GM19023 (cell line): ENCODE data around the gene KDM5B.
"Not testable (repeated sequence)": the region's sequence is repeated elsewhere in the genome, so short reads cannot be mapped to it uniquely, and the experiment has no call there.

Experiments
- ATAC-seq: cut with Tn5 transposase; IDR thresholded peaks from one replicate; pipeline ENCODE4 v1.9.1; 2021; ENCODE audit warnings: mild to moderate bottlenecking, moderate library complexity; ENCODE audit not compliant: unreplicated experiment

Gene KDM5B

GRCh38 chr1:202714202-202714601 lies 94.0 kb downstream of the KDM5B start:
- not testable (repeated sequence) for ATAC-seq

DNA sequence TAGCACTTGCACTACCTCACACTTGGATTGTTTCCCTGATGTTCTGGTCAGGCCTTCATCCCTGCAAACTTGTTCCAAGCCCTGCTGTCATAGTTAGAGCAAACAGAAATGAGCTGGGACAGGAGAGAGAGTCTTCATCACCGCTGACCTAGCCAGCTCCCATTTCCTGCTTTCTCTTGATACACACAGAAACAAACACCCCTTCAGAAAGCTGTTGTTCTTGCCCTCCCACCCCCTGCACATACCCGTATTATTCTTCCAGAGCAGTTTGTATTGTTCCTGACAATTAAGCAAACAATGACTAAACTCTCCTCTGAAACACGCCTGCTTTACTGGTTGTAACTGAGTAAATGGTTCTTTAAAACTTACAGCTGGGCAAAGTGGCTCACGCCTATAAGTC lies 95.1 kb downstream of the KDM5B start:
- ATAC-seq, result no peak

DNA sequence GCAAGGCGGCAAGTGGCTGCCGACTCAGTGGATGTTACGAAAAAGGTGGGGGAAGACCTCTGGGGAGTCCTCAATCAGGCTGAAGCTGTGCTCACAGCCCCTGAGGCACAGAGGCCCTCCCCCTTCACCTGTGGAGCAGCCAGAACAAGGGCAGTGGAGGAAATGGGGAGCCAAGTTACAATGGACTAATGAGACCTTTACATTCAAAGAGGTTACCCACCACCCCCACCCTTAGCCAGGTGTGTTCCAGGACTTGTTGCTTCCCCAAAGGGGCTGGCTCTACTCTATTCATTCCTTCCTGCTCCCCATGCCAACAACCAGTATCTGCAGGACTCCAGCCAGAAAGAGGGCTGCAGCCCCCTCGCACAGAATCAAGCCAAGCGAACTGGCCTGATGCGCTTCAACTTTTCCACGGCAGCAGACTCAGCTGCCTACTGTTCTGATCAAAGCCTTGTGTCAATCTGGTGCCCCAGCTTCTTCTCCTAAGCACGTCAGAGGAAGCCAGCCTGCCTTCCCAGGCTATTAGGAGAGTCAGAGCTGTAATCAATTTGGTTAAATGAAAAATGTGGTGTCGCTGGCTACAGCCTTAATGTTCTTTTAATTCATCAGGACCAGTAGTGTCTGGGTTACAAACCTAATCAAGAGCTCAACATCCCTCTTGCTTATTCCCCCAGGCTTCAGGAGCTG lies 96.1 kb downstream of the KDM5B start:
- ATAC-seq, result no peak

DNA sequence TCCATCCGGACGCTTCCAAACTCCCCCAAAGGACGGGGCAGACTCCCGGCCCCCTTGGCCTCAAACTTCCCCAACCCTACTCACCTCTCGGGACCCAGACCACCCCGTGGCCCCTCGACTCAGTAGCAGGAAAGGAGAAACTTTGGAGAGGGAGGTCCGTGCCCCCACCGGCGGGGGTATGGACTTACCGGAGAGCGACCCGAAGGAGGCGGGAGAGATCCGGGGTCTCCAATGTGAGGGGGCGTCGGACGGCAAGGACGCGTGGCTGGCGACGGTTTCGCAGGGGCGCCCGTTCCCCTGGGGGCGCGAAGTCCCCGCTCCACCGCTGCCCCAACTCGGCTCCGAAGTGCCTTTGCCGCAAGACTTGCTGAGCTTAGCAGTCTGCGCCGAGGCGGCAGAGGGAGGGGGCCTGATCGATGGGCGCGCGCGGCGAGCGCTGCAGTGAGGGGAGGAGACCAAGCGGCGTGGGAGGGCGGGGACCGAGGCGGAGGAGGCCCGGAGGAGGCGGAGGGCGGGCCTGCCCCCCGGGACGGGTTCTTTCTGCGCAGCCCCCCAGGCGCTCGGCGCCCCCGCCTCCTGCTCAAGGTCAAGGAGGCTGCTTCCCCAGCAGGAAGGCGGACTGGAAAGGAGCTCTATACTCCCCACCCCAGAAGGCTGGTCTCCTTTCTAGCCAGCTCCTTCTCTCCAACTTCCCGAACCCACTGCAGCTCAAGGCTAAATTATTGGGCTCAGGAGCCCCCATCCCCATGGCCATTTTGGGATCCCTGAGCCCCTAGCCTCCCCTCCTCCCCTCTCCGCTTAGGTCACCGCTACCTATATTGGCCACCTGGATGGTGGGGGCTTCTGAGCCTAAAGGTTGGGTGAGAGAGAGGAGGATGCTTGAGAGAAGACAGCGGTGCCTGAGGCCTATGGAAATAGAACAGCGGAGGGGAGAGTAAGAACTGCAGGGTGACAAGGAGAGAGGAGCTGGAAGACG lies 97.9 kb downstream of the KDM5B start, which contains the start of gene SYT2:
Gene SYT2 (minus strand): TSS at position 385 of the 976 bp plus-strand sequence. CDS start 104,682 bp downstream, outside the sequence.
- no peak for ATAC-seq

GRCh38 chr1:202709276-202710041 lies 98.8 kb downstream of the KDM5B start:
- ATAC-seq, result no peak

DNA sequence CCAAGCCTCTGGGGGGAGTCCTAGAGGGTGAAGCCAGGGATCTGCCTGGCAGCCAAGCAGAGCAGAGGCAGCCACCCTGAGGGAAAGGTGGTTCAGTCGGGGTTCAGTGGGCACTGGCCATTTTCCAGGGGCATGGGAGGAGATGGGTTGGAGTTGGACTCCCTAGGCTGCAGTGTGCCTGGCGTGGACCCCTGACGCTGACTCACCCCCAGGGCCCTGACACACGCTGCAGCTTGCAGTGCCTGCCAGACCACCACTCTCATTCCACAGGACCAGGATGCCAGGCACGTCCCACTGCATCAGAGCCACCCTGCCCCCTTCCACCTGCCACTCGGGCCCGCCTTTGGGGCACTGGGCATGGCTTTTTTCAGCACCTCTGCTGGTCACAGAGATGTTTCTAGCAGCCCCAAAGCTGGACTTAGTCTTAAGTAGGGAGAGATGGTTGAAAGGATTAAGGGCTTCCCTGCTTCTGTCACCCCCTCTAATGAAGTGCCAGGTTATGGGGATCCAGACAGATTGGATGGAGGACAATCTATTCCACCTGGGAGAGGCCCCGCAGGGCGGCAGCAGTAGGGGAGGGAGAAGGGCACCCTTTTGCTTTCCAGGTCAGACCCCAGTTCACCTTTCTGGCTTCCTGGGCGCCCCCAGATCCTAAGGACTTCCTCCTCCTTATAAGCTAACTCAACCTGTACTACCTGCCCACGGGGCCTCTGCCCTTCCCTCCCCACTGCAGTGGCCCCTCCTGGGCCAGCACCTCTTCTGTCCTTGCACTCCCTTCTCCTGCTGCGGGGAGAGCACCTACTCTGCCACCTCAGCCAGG lies 99.6 kb downstream of the KDM5B start:
- no peak for ATAC-seq

GRCh38 chr1:202706851-202707250 lies 101.4 kb downstream of the KDM5B start:
- no peak for ATAC-seq

- ATAC-seq, result no peak
These were observed 103.6 kb downstream of the KDM5B start for GRCh38 chr1:202704601-202705000.

DNA sequence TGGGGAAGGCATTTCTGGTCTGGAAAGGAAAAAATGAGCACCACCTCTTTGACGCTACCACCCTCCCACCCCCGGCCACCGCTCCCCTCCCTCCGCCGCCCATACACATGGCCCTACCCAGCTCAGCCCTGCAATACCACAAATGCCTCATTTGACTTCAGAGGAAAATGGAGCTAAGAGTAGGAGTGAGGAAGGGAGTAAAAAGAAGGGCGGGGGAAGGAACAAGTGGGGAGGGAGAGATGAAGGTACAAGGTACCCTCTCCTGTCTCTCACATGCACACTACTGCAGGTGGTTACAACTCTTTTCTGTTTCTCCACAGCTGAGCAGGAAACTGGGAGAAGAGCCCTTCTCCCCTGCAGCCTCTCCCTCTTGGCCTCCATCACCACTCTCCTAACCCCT lies 105.0 kb downstream of the KDM5B start:
- ATAC-seq, result no peak

GRCh38 chr1:202702088-202702487 lies 106.1 kb downstream of the KDM5B start:
- no peak for ATAC-seq

DNA sequence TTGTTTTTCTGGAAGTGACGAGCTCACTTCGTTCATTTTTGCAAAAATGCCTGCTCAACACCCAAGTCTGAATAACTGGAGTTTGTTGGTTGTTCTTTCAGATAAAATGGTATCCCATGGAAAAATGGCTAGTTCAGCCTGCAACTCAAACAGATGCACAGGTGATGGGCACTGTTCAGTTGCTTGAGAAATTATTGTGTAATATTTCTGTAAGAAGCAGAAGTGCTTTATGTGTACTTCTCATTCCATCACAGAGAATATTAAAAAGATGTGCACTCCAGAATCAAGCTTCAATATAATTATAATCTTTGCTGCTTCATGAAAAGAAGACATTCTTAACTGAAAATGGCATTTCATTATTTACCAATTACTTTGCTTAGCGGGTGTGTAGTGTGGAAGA lies 107.0 kb downstream of the KDM5B start:
- ATAC-seq, result no peak

GRCh38 chr1:202700061-202700460 lies 108.2 kb downstream of the KDM5B start:
- ATAC-seq, result no peak

- no peak for ATAC-seq
These were observed 109.9 kb downstream of the KDM5B start for GRCh38 chr1:202698276-202698675.

GRCh38 chr1:202697038-202697437 lies 111.2 kb downstream of the KDM5B start:
- ATAC-seq, result no peak

- no peak for ATAC-seq
These were observed 113.9 kb downstream of the KDM5B start for GRCh38 chr1:202694314-202694713.

- ATAC-seq, result no peak
These were observed 115.2 kb downstream of the KDM5B start for GRCh38 chr1:202692959-202693555.

GRCh38 chr1:202691816-202692215 lies 116.4 kb downstream of the KDM5B start:
- no peak for ATAC-seq

GRCh38 chr1:202689493-202690342 lies 118.5 kb downstream of the KDM5B start:
- ATAC-seq, result no peak

DNA sequence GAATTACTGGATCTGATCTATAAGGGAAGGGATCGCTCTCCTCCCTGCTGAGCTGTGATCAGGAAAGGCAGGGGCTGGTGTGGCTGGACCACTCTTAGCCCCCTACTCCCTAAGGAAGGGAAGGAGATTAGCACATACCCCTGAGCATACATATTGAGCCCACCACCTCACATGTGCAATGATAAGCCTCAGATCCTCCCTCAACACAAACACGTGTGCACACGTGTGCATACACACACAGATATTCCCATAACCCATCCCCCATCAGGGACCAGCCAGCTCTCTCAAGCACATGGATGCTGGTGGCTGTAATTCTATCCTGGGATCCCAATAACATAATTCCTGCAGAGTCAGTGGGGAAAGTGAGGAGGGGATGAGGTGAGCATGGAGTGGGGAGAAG lies 119.1 kb downstream of the KDM5B start:
- no peak for ATAC-seq
